HFF-Myc (cell line): ENCODE measurements around the gene BIN1.

Experiments
- DNase-seq: peaks from one replicate; pipeline ENCODE4 v3.0.0-alpha.2; 2011; ENCODE audit warnings: low read depth; ENCODE audit errors: extremely low read depth
- H3K4me3 ChIP-seq: replicated peaks from 2 replicates; pipeline ENCODE4 v1.5.1; 2011; ENCODE audit warnings: low read depth, mild to moderate bottlenecking, control low read depth, low read length
- CTCF ChIP-seq: IDR thresholded peaks from 2 replicates; pipeline ENCODE4 v1.5.1; 2012; ENCODE audit warnings: mild to moderate bottlenecking, low read depth, low read length, control low read depth; ENCODE audit errors: missing control alignments

The BIN1 gene

GRCh38 chr2:127142663-127143630, 36.0 kb upstream of the BIN1 start:
- DNase-seq: no peak
- H3K4me3 ChIP-seq: no peak overlapping the region
- no peak for TF ChIP-seq CTCF

GRCh38 chr2:127140538-127140937, 33.6 kb upstream of the BIN1 start:
- no peak for DNase-seq
- TF ChIP-seq CTCF: no peak
- H3K4me3 ChIP-seq: no peak overlapping the region

GRCh38 chr2:127139766-127140165, 32.8 kb upstream of the BIN1 start:
- TF ChIP-seq CTCF: no peak
- no peak overlapping the region for H3K4me3 ChIP-seq
- no peak for DNase-seq

- no peak overlapping the region for H3K4me3 ChIP-seq
- no peak for TF ChIP-seq CTCF
- DNase-seq: no peak
Measured at GRCh38 chr2:127138281-127138680, 31.3 kb upstream of the BIN1 start.

- no peak for DNase-seq
- H3K4me3 ChIP-seq: no peak overlapping the region
- no peak for TF ChIP-seq CTCF
Measured at GRCh38 chr2:127137741-127138140, 30.8 kb upstream of the BIN1 start.

- TF ChIP-seq CTCF: no peak
- H3K4me3 ChIP-seq: no peak overlapping the region
- DNase-seq: no peak
Measured at GRCh38 chr2:127137225-127137624, 30.3 kb upstream of the BIN1 start.
